ENCODE measurements around the gene MYH7B.

Gene MYH7B

DNA sequence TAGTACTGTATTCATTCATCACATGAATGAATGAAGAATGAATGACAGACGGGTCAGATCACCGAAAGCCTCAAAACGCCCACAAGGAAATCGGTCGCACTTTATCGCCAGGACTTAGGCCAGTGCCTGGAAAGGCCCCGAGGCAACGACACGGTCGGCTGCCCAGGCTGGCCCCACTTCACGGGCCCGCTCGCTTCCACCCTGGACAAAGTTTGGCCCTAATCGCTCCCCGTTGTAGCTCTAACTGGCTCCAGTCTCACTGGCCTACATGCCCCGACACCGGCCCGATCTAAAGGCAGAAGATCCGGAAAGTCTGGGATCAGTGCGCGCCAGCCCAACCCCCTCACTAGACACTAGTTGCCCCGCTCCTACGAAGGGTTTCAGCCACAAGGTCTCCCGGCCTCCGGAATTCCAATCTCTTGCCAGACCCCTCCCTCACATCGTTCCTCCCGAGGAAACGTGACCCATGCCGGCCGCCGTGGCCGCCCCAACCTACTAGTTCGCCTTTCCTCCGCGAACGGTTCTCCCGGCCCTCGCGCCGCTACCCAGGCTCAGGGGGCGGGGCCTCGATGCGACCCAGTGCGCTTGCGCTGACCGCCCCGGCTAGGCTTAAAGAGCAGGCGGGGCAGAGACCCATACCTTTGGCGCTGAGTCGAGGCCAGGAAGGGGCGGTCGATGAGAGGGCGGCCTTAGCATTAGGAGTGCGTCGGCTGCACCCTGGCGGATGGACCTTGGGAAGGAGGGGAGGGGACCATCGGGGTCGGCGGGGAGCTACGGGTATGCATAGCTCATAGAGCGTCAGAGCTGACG lies at the start of gene MYH7B, which contains the start of gene GSS:
MYH7B (plus strand) TSS at position 638 of the 810 bp plus-strand sequence. CDS start 22,138 bp downstream, outside the sequence.
GSS (minus strand) TSS at position 576 of the 810 bp plus-strand sequence. CDS start 3,954 bp downstream, outside the sequence.
- DNase-seq: peak; percentile 96

DNA sequence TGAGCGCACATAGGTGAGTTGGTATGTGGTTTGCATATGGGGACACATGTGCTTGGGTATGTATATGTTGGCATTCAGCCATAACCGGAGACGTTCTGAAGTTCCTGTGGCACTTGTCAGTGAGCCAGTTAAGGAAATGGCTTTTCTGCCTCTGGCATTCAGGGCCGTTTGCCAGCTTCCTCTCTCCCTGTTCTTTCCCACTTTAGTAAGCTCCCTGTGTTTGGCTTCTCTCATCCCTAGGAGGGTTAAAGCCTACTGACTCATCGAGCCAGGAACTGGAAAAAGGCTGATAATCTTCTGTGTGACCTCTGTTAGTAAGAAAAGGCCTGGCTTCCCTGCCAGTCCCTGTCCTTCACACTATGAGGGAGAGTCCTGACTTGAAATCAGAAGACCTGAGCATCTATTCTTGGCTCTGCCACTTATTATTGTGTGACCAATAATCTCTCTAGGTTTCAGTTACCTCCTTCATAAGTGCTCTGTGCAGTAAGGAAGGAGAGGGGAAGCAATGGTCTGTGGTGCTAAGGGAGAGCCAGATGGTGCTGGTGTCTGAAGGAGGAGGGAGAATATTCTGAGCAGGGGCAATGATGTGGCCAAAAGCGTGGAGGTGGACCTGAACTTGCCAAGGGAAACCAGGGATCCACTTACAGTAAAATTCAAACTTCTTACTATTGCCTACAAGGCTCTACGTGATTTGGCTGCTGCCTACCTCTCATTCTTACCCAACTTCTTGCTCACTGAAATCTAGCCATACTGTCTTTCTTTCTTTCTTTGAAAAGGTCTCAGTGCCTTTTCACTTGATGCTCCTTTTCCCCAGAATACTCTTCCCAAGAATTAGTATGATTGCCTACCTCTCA lies 47.8 kb upstream of the MYH7B start:
- DNase-seq: no peak

DNA sequence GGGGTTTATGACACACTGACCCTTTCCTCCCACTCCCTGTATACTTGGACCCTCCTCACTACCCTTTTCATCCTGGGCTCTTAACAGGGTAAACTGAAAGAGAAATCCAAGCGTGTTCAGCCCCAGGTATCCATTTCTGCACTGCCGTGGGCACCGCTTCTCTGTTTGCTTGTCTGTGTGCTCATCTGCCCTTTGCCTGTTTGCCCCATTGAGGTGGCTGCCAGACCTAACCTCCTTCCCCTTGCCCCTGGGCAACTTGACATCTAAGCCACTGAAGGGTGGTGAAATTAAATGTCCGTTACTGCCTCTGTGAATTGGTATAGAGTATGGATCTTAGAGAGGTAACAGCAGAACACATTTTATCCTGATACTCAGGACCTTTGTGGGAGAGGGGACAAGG lies 40.5 kb upstream of the MYH7B start:
- no peak for DNase-seq

DNA sequence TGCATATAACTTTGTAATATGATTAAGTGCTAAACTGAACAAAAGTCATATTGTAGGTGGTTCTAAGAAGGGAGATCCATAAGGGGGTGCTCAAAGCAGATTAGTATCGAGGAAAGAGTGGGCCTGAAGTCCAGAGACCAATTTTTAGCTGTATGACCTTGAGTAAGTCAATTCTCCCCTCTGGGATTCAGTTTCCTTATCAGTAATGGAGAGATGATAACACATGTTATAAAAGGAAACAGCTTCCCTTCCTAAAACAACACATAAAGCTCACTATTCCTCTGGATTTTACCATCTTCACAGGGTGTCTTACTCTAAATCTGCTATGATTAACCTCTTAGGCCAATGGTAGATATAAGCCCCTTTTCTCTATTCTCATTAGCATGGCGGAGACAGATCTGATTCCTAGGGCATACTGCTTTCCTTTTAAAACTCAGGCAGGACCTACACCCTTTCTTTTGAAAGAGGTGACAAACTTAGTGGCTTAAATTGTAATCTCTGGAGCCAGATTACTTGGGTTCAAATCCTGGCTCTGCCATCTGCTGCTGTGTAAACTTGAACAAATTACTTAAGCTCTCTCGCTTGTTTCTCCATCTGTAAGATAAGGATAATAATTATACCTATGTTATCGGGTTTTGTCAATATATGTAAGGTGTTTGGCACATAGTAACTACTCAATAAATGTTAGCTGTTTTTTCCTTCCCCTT lies 39.8 kb upstream of the MYH7B start:
- no peak for DNase-seq

DNA sequence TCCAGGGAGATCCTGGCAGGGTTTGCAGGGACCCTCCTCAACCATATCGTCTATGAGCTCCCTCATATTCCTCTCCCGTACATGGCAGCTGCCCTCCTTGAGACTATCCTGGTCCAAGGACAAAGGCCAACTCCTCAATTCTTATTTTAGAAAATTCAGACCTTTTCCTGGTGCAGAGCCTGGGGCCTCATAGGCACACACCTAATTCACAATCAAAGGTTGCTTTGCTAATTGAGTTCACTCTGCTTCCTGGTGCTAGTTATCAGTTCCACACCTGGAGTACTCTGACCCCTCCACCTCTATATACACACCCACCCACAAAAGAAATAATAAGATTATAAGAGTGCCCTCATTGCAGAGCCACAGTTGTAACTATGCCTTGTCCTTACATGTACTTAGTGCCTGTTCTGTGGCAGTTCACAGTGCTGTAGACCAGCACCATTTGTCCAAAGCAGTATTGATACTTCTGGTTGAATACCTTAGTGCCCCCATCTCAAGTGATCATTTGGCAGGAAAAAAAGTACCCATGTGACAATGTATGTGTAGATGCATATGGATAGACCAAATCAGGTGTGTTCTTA lies 38.8 kb upstream of the MYH7B start:
- DNase-seq: no peak

DNA sequence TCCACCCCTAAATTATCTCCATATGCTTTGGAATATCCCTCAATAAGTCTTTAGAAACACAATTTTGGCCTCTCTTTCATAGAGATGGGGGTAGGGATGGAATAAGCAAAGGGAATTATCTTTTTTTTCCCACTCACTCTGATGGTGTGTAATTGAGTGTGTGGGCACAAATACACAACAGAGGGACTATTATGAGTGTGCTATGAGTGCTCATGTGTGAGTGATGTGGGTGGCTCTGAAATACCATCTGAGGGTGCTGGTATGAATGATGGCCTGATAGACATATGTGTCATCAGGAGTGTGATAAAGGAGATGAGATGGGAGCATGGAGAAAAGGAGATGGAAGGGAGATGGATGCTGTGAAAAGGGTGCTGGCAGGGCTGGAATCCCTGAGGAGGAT lies 35.6 kb upstream of the MYH7B start:
- DNase-seq: no peak

DNA sequence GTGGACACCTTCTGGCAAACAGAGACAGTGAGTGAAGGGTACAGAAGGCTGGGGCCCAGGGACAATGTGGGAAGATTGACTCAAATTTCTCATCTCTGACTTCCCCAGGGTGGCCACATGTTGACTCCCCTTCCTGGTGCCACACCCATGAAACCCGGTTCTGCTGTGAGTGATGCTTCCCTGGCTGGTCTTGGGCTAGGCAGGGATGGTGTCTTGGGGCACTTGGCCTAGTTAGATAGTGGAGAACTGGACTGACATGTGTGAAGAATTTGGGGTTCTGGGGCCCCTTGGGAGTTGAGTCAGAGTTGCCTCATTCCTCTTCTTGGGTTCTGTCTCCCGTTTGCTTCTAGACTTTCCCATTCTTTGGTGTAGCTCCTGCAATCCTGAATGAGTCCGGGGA lies 34.2 kb upstream of the MYH7B start:
- no peak for DNase-seq

DNA sequence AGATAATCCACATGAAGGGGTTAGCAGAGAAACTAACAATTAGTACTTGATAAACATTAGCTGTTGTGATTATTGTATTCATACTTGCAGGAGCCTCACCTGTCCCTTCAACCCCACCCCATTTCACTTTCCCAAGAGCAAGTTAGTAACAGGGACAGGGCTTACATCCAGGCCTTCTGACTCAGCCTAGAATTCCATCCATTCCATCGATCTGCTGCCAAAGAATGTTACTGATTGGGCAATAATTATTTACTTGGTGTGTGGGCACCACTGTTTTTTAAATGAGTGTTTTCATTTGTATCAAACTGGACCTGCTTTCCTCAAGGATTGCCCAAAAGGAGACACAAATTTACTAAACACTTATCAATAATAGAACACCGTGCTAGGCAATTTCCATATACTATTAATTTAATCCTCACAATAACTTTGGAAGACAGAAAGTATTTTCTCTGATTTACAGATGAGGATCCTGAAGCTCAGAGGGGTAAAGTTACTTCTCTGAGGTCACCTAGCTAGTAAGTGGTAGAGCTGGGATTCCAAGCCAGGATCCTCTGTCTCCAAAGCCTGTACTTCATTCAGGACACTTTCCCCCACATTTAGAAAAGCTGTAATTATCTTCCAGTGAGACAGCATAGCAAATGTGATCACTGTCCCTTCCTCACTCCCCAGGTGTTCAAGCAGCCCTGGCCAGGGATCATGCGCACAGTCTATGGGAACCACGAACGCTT lies 32.9 kb upstream of the MYH7B start:
- DNase-seq: no peak

DNA sequence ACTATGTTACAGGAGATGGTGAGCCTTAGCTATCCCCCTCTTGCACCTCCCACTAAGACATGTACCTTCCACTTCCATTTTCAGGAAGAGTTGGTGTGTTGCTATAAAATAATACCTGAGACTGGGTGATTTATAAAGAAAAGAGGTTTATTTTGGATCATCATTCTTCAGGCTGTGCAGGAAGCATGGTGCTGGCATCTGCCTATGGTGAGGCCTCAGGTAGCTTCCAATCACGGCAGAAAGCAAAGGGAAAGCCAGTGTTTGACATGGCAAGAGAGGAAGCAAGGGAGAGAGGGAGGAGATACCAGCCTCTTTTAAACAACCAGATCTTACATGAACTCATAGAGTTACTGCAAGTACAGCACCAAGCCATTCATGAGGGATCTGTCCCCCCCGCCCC lies 32.3 kb upstream of the MYH7B start:
- no peak for DNase-seq

DNA sequence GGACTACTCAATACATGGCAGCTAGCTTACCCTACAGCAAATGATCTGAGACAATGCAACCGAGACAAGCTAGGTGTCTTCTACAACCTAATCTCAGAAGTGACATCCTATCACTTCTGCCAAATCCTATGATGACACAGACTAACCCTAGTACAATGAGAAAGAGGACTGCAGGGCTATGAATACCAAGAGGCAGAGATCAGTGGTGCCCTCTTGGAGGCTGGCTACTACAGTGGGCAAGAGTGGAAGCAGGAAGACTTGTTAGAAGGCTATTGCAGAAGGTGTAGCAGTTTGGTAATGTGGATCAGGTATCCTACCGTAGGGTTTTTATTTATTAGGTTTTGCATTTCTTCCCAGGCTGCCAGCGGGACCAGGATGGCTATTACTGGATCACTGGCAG lies 30.3 kb upstream of the MYH7B start:
- DNase-seq: no peak

DNA sequence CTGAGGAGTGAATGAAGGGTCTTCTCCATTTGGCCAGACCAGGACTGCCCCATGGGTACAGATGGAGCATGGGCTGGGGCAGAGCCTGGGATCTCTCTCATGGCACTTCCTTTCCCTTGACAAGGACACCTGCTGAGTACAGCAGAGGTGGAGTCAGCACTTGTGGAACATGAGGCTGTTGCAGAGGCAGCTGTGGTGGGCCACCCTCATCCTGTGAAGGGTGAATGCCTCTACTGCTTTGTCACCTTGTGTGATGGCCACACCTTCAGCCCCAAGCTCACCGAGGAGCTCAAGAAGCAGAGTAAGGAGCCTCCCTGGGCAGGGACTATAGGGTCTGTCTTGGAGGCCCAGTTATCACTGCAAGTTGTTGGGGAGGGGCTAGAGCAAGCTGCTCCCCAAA lies 29.7 kb upstream of the MYH7B start:
- no peak for DNase-seq

DNA sequence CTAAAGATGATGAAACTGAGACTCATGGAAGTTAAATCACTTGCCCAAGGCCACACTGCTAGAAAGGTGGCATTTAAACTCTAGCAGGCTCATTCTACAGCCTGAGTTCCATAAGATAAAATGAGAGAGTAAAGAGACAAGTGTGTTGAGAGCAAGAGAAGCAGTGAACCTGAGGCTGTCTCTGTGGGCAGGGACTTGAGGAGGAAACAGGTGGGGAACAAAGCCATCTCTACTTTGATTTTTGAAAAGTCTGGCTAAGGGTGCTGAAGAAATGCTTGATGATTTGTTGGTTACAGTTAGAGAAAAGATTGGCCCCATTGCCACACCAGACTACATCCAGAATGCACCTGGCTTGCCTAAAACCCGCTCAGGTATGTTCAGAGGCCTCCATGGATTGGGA lies 29.1 kb upstream of the MYH7B start:
- no peak for DNase-seq

DNA sequence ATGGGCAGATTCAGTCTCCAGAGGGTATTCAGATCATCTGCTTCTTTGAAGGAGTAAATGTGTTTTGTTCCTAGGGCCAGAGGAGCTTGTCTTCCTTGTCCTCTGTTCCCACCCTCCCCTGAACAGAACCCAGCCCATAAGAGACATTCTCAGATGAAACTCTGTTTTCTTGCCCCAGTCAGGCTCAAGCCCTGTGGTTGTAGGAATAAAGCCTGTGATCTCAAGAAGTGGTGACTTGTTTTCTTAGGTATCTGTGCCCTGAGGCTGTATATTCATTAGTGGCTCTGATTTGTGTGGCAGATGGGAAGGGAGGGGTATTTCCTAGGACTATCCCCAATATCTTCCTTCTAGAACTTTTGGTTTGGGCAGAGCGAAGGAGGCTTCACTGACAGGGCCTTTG lies 27.9 kb upstream of the MYH7B start:
- DNase-seq: no peak

DNA sequence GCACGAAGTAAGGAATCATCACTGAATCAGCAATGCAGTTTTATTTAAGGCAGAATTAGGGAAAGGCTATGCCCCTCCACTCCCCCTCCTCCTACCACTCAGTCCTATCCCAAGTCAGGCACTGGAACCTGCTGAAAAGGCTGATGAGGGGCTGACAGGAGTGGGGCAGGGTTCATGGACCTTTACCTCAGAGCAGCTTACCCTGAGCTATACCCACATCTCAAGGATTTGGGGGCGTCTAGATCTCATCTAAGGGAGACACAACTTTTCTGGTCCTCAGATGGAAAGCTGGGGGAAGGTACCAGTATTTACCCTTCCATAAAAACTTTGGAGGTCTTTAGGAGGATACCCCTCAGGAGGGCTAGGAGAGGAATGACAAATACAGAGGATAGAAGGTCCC lies 27.3 kb upstream of the MYH7B start:
- no peak for DNase-seq

DNA sequence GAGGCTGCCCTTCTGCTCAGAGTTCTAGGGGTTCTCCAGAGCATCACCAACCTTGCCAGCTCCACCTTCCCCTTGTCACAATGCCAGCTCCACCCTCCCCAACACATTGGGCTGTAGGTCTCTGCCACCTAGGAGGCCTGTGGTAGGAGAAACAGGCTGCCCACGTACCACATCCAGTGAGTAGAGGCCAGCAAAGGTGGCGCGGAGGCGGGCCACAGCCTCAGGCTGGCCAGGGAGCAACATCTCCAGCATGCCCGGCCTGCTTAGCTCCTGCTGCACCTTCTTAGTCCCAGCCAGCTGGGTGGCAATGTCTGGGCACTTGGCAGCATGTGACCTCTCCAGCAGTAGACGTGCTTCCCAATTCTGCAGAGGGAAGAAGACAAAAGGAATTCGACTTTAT lies 23.9 kb upstream of the MYH7B start:
- no peak for DNase-seq

DNA sequence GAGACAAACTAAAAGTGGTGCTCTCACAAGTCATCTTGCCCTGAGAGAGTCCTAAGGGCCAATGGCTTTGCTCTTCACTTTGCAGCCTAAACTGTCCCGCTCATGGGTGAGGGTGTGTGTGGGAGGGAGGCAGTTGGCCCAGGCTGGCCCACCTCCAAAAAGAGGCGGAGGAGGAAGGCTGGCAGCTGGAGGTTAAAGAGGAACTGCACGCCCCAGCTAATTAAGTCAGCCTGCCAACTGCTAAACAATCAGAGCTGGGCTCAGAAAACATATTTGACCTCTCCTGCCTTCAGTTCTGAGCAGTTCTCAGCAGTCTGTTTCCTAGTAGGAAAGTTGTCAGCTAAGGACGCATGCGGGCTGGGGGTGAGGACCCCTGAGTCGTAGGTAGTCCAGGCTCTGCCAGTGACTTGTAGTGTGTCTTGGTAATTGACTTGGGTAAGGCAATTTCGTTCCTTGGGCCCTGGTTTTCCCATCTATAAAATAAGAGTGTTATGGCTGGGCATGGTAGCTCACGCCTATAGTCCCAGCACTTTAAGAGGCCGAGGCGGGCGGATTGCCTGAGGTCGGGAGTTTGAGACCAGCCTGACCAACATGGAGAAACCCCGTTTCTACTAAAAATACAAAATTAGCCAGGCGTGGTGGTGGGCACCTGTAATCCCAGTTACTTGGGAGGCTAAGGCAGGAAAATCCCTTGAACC lies 17.1 kb upstream of the MYH7B start:
- DNase-seq: no peak

DNA sequence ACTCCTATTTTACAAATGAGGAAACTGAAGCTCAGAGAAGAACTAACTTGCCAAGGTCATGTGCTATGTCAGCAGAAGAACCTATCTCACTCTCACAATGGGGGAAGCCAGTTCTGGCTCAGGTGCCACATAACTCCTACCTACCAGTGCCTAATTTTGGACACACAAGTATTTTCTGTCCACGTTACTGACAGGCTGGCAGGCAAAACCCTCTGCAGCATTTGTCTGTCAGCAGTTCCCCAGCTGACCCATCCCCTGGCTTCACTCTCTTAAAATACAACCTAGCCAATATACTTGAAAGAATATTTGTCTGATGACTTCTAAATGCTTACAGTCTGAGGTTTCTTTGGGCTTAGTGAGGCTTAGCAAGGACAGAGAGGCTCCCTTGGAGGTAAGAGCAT lies 15.6 kb upstream of the MYH7B start:
- DNase-seq: no peak

DNA sequence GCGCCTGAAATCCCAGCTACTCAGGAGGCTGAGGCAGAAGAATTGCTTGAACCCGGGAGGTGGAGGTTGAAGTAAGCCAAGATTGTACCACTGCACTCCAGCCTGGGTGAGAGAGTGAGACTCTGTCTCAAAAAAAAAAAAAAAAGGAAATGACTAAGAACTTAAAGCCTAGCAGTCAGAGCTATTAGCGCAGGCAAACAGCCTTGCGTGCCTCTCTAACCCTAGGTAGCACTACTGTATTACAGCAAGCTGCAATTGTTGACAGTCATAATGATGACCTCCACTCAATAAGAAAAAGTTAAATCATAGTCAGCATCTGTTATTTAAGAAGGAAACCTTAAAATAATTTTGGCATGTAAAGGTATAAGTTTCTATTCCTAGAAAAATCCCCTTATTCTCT lies 14.4 kb upstream of the MYH7B start:
- DNase-seq: no peak

DNA sequence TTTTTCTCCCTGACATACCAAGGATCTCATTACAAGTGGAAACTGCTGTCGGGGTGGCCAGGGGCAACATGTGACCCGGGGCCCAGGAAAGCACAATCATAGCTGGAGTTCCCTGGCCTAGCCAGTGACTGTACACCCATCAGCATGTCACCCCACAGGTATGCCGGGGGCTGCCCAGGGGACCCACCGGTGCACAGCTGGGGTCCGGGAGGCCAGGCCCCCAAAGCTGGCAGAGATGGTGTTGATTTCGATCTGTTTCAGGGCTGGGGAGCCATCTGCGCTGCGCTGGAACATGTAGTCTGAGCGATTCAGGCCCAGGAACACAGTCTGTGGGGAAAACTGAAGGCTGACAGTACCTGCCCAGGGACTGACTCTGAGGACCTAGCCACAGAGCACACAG lies 13.4 kb upstream of the MYH7B start:
- DNase-seq: no peak

DNA sequence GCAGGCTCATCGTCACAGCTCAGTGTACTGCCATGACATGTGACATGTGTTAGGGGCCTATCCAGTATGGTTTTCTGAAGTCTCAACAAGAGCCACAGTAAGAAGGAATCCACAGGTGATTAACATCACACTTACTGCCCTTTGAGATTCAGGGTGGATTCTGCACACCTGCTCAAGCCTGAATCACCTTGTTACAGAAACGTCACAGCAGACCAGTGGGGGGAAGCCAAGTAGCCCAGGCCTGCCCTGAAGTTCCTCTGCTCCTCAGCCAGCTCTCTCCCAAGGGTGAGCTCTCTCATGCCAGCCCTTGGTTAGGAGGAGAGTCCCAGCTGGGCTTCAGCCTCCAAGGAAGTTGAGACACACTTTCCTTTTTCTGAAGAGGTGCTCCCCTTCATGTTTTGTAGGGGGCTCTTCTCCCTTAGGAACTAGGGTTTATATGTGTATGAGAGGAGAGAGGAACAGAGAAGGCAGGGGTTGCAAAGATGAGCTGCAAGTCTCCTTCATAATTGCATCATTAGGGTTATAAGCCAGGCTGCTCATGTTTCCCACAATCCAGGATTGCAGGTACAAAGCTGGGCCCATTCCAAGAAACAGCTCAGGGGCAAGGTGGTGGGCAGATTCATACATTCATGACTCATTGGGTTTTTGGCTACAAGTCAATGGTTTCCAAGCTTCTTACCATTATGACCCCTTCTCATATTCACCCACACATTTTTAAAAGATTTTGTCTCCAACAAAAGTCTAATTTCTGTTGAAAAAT lies 11.7 kb upstream of the MYH7B start:
- no peak for DNase-seq
